GM18868 (cell line): ENCODE data around the gene LTBP1.
"Not testable (repeated sequence)": the region's sequence is repeated elsewhere in the genome, so short reads cannot be mapped to it uniquely, and the experiment has no call there.

Experiments
- ATAC-seq: cut with Tn5 transposase; IDR thresholded peaks from one replicate; pipeline ENCODE4 v1.9.1; 2021; ENCODE audit warnings: mild to moderate bottlenecking, moderate library complexity; ENCODE audit not compliant: unreplicated experiment

The LTBP1 gene

DNA sequence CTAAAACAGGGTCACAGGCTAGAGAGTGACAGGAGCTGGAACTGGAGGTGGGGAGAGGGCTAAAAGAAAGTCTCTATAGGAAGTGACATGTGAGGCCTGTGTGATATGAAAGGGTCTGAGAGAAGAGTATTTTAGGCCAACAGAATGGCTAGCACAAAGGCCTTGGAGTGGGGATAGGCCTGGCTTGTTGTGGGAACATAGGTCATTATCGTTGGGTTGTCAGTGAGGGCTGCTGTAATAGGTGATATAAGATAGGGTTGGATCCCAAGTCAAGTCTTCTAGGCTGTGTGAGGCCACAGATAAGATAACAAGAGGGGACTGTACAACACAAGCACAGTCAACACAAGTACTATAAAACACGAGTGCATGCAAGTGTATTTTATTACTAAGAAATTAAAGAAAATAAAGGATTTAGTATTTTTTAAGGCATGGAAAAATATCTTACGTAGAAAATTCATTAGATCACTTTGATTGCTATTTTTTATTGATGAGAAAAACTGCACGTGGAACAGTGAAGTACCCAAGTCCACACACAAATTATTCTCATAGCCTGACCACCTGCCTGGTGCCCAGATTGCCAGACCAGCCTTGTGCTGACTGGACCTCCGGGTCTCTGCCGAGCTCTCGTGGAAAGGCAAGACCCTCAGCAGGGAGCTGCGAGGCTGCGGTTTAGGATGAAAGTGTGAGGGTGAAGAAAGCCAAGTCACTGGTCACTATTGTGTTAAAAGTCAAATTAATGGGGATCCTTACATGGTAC is 14.1 kb downstream of the LTBP1 start:
- ATAC-seq: no peak

DNA sequence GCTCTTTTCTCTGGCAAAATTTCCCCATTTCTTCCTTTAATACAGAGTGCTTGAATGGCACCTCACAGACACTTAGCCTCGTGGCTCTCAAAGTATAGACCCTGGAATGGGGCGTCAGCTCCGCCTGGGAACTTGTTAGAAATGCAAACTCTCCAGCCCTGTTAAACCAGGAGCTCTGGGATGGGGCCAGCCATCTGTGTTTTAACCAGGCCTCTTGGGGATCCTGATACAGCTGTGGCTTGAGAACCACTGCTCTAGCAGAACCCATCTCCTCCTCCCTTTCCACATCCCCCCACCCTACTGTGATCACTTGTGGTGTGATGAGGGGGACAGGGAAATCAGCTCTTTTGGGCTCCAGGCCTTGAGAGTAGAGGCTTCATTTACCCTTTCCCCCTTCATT is 15.9 kb downstream of the LTBP1 start:
- ATAC-seq: no peak

- ATAC-seq: no peak
Observed at GRCh38 chr2:32963941-32964340, 17.2 kb downstream of the LTBP1 start.

DNA sequence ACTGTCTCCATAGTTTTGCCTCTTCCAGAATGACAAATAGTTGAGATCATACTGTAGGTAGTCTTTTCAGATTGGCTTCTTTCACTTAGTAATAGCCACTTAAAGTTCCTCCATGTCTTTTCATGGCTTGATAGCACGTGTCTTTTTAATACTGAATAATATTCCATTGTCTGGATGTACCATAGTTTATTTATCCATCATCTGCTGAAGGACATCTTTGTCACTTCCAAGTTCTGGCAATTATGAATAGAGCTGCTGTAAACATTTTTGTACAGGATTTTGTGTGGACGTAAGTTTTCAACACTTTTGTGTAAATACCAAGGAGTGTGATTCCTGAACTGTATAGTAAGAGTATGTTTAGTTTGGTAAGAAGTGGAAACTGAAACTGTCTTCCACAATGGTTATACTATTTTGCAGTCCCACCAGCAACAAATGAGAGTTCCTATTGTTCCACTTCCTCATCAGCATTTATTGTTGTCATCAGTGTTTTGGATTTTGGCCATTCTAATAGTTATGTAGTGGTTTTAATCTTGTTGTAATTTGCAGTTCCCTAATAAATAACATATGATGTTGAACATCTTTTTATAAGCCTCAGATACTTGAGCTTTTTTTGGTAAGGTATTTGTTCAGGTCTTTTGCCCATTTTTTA is 18.9 kb downstream of the LTBP1 start:
- no peak for ATAC-seq

DNA sequence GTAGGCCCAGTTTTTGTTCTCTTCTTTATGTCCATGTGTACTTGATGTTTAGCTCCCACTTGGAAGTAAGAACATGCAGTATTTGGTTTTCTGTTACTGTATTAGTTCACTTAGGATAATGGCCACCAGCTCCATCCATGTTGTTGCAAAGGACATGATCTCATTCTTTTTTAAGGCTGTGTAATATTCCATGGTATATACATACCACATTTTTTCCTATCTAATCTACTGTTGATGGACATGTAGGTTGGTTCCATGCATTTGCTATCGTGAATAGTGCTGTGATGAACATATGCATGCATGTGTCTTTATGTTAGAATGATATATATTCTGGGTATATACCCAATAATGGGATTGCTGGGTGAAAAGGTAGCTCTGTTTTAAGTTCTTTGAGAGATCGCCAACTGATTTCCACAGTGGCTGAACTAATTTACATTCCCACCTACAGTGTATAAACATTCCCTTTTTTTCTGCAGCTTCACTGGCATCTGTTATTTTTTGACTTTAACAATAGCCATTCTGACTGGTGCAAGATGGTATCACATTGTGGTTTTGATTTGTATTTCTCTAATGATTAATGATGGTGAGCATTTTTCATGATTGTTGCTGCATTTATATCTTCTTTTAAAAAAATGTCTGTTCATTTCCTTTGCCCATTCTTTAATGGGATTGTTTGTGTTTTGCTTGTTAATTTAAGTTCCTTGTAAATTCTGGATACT is 22.9 kb downstream of the LTBP1 start:
- no peak for ATAC-seq

GRCh38 chr2:32973772-32974171 is 27.0 kb downstream of the LTBP1 start:
- not testable (repeated sequence) for ATAC-seq

DNA sequence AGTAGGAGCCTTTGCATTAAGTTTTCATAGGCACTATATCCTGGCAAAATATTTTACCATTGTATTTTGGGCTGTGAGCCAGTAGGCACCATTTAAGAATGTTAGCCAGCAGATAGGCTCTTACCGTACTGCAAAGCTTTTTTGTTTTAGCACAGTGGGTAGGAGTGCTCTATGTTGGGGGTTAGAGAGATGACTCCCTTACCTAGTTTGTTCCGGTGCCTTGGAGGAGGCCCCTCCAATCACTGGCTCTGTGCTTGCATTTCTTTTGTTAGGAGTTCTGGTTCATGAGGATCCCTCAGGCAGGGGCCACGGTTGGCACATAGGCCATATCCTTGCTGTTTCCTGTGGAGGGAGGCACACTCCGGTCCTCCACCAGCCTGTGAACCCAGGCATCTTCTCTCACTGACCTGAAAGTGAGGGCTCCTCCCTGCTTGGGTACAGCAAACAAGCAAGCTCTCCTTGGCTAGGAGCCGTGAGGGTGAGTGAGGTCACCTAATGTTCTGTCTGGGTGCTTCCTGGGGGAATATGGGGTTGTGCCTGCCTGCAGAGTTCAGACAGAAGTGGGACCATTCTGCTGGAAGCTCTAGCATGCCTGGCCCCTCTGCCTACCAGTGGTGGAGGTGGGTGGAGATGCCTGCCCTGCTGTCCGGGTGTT is 29.8 kb downstream of the LTBP1 start:
- no peak for ATAC-seq

DNA sequence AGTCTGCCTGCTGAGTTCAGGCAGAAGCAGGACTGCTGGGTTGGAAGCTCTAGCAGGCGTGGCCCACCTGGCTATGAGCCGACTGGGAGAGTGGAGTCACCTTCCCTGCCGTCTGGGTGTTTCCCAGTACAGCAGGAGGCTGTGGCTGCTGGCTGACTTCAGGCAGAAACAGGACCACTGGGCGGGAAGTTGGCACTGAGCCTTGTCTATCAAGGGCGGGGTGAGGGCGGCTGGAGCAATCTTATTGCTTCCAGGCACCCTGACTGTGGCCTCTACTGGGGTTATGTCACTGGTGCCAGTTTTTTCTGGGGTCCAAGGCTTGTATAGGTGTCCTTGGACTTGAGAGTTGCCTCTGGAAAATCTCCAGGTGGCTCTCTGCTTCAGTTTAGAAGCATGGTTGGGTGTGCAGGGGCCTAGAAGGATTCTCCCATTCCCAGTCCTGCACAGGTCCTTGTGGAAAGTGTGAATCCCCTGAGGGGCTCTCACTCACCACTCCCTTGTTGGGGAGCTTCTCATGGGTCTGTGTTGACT is 30.5 kb downstream of the LTBP1 start:
- ATAC-seq: no peak

DNA sequence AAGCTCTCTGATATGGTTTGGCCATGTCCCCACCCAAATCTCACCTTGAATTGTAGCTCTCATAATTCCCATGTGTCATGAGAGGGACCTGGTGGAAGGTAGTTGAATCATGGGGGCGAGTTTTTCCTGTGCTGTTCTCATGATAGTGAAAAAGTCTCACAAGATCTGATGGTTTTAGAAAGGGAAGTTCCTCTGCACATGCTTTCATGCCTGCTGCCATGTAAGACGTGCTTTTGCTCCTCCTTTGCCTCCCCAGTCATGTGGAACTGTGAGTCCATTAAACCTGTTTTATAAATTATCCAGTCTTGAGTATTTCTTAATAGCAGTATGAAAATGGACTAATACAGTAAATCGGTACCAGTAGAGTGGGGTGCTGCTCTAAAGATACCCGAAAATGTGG is 34.9 kb downstream of the LTBP1 start:
- no peak for ATAC-seq

GRCh38 chr2:32983193-32983924 is 36.6 kb downstream of the LTBP1 start:
- not testable (repeated sequence) for ATAC-seq

- no peak for ATAC-seq
Observed at GRCh38 chr2:32986480-32986879, 39.7 kb downstream of the LTBP1 start.

DNA sequence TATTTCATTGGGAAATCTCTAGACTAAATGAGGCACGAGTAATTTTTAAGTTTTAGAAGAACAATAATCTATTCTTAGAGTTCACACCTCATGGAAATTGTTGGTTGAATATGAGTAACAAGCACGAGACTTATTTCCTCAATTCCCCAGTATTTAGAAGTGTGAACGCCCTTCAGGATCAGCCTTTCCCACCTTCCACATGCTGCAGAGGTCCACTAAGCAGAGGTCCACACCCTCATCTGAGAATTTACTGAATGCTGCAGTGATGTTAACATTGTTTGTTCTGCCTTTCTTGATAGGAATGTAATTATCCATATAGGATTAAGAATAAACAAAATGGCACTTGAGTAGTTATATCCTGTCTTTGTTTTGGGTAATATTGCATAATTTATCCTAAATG is 41.8 kb downstream of the LTBP1 start:
- no peak for ATAC-seq

GRCh38 chr2:32990556-32990955 is 43.8 kb downstream of the LTBP1 start:
- ATAC-seq: no peak

DNA sequence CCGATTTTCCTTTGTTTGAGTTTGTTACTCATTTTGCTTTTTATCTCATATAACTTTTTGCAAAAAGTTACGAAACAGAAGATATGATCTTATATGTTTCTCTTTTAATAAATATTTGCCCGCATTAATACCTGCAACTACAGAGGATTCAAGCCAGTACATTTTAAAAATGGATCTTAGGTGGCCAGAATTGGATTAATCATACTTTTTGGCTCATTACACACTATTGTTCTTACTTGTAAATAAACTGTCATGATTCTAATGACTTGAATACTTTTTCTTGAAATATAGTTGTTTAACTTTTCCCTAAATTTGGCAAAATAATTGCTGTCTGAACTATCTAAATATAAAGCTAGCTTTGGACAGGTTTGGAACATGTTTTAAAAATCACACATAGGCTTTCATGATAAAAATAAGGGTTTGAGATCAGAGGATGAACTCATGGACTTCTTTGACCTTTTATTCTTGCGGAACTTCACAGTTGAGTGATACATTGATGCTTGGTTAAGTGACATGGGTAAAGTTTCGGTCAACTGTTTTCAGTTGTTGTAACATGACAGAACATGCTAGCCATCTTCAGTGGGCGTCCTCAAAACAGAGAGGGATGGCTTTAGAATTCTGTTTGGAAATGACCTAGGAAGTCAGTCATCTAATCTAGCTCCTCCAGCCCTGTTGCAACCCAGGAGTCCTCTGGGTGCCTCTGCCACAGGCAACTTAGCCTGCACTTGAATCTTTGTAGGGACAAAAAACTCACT is 44.5 kb downstream of the LTBP1 start:
- ATAC-seq: no peak

DNA sequence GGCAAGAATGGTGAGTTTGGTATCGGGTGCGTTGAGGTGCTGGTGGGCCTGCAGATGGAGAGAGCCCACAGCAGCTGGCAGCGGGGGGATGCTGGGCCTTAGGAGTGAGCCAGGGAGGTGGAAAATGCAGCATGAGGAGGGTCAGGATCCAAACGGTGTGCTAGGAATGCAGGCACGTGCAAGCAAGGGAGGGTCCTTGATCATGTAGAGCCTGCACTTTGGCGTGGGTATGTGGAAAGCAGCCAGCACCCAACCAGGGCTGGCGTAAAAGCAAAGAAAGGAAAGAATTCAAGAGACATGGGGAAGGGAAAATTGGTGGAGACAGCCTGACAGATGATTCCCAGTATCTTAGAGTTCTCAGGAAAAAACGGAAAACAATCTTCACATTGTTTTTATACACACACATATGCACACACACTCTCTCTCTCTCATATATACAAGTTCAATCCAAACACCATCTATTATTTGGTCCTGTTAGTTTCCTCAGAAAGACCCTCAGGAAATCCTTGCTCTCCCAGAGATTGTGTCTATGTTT is 46.3 kb downstream of the LTBP1 start:
- ATAC-seq: no peak

- no peak for ATAC-seq
Observed at GRCh38 chr2:32997705-32998104, 51.0 kb downstream of the LTBP1 start.

GRCh38 chr2:33000986-33001385 is 54.2 kb downstream of the LTBP1 start:
- ATAC-seq: no peak

- no peak for ATAC-seq
Observed at GRCh38 chr2:33001823-33002222, 55.1 kb downstream of the LTBP1 start.

GRCh38 chr2:33002863-33003262 is 56.1 kb downstream of the LTBP1 start:
- no peak for ATAC-seq

DNA sequence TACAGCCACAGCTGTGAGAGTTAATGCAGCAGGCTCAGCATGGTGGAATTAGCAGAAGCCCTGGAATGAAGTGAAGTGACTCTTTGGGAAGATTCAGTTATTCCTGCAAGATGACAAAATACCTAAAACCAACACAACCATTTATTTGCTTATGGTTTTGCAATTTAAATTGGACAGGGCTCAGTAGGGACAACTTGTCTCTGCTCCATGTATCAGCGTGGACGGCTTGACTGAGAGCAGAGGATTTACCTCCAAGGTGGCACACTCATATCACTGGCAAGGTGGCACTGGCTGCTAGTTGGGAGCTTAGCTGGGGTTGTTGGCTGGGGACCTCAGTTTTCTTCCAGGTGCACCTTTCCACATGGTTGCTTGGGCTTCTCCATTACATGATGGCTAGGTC is 58.3 kb downstream of the LTBP1 start:
- ATAC-seq: no peak
